T1000 (cell line): ENCODE results near the gene ZNF747.
A peak's percentile ranks its signal among the peaks of the same experiment; 100 is the strongest.

Source experiments
- DNase-seq: peaks from one replicate; lab custom pipeline; 2025; ENCODE audit warnings: mixed read lengths; lab: John Stamatoyannopoulos, UW

ZNF747 gene

DNA sequence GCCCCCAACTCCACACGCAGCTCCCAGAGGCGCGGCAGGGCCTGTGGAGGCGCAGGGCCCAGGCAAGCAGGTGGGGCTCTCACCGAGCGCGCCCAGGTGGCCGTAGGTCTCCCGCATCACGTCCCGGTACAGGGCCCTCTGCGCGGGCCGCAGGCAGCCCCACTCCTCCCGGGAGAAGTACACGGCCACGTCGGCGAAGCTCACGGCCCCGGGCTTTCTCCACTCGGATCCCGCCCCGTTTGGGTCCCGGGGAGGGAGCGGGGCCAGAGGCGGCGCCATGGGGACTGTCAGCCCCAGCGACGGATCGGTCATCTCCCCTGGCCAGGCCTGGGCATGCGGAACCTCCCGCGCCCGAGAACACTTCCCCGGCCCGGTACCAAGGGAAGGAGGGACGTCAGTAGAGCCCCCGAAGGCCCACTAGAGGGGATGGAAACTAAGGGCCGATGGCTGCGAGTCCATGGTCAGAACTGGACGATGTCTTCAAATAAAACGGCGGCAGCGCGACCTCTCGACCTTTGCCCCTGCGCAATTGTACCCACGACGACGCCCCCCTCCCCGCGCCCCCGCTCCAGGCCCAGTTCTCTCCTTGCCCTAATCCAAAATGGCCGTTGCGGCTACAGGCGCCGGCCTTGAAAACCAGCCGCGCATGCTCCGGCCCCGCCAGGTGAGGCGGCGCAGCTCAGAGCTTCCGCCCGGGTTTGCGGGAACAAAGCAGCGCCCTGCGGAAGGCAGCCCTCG is at the start of gene ZNF747:
TSS of gene ZNF747 (minus strand) at position 491 of the 738 bp plus-strand sequence. CDS start at position 312, 179 bp downstream.
- DNase-seq = peak; percentile 64

DNA sequence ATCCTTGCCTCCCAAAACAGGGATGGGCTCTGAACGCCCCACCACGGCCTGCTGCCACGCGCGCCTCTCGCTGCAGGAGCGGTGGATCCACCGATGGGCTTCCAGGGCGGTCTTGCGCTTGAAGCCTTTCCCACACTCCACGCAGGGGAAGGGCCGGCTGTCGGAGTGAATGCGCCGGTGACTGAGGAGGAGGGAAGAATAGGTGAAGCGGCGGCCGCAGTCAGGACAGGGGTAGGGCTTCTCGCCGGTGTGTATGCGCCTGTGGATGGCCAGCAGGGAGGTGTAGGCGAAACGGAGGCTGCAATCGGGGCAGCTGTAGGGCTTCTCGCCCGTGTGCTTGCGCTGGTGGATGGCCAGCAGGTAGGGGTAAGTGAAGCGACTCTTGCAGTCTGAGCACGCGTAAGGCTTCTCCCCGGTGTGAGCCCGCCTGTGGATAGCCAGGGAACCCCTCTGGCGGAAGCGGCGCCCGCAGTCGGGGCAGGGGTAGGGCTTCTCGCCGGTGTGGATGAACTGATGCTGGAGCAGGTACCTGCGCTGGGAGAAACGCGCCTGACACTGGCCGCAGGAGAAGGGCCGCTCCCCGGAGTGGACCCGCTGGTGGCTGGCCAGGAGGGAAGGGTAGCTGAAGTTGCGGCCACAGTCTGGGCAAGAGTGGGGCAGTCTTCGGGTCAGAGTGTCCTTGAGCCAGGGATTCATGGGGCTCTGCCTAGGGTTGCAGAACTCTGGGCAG is 48.1 kb upstream of the ZNF747 start:
- DNase-seq = no peak

DNA sequence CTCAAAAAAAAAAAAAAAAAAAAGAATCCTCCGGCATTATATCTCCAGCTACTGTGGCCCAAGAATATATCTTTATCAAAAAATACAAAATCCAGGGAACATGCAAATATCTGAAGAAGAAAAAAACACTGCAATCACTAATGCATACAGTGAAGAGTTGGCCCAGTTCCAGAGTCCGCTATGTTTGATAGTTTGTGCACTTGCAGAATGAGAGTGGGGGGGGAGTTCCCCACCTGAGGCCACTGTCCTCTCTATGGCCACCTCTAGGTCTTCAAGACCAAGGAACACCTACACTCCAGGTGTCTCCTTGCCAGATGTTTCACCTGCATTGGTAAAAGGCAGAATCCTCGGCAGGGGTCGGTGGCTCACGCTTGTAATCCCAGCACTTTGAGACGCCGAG is 46.8 kb upstream of the ZNF747 start:
- no peak for DNase-seq

DNA sequence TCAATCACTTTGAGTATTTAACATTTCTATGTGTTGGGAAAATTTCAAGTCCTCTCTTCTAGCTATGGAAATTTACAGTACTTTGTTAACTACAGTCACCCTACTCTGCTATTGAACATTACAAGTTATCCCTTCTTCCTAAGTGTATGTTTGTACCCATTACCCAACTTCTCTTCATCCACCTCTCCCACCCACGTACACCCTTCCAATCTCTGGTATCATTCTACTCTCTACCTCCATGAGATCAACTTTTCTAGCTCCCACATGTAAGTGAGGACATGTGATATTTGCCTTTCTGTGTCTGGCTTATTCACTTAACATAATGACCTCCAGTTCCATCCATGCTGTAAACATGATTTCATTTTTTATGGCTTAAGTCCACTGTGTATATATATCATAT is 40.0 kb upstream of the ZNF747 start:
- no peak for DNase-seq

DNA sequence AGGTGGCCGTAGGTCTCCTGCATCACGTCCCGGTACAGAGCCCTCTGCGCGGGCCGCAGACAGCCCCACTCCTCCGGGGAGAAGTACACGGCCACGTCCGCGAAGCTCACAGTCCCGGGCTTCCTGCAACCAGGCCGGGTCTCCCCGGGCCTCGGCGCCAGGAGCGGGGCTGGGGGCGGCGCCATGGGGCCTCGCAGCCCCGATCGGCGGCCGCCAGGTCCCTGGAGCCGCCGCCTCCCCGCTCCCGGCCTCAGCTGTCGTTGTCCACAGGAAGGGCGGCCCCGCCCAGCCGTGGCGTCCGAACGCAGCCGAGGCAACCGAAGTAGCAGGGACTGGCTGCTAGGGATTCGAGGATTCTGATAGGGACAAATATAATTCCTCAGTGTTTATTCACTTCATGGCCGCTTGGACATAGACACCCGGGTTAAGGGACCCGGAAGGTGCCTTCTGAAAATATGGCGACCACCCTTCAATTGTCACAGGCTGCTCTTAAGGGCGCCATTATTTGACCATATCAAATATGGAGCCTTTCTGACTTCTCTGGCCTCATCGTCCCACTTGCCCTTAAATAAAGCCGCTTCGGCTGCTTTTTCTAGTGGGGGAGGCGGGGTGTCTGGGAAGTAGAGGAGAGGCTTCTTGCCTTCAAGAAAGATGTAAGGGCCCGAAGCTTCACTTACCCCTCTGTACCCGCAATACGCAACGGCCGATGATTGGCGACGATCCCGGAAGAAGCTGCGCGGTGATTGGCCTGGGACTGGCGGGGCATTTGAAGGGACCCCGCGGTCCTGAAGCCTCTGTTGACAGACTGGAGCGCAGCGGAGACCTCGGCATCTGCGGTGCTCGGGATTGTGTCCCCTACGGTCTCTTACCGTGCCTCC is 37.0 kb upstream of the ZNF747 start, which contains the start of gene ZNF688:
TSS of gene ZNF688 (minus strand) at position 270 of the 878 bp plus-strand sequence. CDS start at position 185, 85 bp downstream.
- peak; percentile 82 for DNase-seq

DNA sequence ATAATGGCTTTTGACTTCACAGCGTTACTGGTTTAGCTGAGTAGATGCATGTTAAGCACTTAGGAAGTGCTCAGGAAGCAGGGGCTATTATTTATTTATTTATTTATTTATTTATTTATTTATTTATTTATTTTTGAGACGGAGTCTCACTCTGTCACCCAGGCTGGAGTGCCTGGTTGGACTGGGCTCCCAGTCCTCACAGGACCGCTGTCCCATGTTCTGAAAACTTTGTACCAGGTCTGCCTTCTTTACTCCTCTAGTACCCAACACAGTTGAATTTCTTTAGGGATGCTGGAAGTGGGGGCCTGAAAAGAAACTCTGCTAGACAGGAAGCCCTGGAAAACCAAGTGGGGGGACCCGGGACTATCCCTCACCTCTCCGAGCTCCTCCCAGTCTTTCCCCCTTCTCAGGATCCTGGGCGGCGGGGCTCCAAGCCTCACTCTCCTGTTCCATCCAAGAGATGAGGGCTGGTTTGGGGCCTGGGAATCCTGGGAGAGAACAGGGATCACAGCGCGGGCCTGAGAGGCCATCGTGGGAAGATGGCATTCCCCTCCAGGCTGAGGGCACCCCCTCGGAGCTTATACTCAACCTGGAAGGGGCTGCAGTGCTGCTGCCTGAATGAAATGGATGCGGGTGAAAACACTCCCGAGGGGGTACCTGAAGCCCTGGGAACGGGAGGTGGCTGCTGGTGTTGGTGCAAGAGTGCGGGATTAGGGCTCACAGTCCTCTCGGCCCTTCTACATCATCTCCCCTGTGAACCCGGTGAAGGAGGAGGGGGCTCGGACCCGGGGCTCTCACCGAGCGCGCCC is 36.2 kb upstream of the ZNF747 start:
- DNase-seq = no peak

DNA sequence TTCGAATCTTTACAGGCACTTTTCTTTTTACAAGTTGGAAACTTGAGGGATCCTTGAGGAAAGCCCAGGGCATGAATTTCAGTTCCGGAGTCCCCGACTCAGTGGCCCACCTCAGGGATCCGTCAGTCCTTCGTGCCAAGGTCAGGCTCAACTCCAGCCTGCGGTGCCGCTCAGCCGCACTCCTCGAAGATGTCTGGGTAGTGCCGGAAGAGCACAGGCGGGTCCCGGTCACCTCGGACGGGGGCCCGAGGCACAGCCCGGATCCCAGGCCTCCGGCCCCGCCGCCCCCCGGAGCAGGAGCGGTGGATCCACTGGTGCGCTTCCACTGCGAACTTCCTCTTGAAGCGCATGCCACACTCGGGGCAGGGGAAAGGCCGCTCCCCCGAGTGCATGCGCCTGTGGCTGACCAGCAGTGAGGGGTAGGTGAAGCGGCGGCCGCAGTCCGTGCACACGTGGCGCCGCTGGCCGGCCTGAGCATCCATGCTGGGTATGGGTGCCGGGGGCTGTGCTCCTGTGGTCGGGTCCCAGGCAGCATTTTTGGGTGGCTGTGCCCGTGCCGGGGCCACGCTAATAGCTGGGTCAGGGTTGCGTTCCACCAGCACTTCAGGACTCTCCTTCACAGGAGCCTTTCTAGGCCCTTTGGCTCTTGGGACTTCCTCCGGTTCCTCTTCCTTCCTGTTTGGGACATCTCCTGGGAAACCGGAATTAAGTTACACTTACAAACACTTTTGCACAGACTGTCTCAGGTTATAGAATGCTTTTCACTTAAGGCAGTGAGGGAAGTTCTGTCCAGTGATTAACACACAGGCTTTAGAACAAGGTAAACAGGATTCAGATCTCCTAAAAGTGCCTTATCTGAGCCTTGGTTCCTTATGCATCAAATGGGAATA is 35.3 kb upstream of the ZNF747 start:
- no peak for DNase-seq

DNA sequence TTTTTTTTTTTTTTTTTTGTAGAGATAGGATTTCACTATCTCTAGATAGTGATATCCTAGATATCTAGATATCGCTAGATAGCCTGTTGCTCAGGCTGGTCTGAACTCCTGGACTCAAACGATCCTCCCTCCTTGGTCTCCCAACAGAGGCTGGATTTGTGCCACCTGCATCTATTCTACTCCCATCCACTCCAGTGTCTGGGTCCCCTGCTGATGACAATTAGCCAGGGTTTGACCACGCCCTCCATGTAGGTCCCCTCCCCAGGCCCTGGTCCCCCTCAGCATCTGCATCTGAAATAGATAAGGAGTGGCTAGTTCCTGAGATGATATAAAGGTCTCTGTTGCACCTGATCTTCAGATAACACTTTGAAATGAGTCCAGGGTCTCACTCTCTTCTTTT is 34.6 kb upstream of the ZNF747 start:
- DNase-seq = no peak

DNA sequence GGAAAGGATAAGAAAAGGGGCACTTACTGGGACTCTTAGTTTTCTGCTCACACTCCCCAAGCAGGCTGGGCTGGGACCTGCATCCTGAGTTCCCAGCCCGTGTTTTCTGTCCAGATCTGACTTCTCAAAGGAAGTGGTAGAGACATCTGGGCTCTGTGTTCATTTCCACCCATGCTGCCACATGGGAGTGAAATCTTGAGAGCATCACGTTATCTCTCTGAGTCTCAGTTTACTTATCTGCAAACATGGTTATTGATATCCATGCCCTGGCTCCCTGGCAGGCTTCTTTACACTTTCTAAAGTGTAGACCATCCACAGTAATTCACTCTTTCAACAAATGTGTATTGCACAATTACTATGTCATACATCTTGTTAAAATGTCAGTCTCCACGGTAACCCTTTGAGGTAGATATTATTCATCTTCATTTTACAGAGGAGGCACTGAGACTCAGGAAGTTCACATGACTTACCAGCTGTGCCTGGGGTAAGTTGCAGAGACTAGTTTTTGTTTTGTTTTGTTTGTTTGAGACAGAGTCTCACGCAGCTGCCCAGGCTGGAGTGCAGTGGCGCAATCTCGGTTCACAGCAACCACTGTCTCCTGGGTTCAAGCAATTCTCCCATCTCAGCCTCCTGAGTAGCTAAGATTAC is 33.5 kb upstream of the ZNF747 start:
- no peak for DNase-seq

DNA sequence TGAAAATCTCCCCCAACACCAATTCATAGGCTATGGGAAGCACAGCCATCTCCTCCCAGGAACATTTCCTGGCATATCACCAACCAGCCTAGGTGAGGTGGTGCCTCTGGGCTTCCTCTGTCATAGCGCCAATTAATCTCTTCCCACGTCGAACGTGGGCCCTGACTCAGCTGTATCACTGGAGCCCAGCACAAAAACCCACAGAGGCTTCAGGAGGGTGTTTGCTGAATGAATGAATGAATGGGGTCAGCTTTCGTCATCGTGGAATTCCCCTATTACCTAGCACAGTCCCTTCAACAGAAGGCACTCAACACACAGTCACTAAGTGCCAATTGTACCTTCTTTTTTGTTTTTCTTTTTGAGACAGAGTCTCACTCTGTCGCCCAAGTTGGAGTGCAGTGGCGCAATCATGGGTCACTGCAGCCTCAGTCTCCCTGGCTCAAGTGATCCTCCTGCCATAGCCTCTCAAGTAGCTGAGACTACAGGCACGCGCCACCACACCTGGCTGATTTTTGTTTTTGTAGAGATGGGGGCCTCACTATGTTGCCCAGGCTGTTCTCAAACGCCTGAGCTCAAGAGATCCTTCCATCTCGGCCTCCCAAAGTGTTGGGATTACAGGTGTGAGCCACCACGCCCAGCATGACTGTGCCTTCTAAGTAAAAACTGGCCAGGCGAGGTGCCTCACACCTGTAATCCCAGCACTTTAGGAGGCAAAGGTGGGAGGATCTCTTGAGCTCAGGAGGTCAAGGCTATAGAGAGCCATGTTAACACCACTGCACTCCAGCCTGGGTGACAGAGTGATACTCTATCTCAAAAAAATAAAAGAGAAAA is 32.7 kb upstream of the ZNF747 start:
- no peak for DNase-seq

DNA sequence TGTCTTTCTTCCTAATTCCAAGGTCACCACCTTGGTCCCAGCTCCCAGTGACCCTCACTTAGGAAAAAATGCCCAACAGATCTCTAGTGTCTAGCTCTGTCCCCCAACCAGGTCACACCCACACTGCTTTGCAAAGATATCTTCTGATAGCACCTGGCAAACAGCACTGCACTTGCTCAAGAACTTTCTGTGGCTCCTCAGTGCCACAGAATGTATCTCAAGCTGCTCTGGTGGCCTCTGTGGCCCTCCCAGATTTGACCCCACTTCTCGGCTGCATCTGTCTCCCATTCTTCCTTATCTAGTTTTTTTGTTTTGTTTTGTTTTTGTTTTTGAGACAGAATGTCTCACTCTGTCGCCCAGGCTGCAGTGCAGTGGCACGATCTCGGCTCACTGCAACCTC is 31.9 kb upstream of the ZNF747 start:
- DNase-seq = no peak

DNA sequence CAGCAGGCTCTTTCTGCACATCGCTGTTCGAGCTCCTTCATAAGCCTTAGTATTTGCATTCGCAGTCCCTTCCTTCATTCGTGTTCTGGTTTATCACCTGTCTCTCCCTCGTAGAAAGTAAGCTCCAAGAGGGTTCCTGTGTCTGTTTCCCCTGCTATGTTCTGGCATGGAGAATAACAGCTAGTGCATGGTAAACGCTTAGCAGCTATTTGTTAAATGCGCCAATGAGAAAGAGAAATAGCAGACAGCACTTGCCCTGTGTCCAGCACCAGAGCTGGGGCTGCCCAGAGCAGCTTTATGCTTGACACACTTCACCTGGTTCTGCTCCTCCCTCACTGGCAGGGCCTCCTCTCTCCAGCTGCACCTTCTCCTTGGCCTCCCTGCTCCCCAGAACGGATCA is 31.3 kb upstream of the ZNF747 start:
- no peak for DNase-seq

DNA sequence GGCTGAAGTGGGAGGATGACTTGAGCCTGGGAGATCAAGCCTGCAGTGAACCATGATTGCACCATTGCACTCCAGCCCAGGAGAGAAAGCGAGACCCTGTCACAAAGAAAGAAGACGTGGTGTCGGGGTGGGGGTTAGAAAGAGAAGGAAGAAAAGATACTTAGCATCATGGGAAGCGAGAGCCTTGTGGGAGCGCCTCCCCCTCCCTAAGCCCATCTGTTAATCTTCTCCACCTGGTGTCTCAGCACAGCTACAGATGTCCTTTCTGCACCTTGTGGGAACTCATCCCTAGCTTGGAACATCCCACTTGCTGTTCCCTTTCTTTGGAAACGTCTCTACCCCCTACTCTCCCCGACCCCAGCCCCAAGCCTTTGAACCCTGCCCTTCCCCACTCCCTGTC is 30.9 kb upstream of the ZNF747 start:
- DNase-seq = no peak

DNA sequence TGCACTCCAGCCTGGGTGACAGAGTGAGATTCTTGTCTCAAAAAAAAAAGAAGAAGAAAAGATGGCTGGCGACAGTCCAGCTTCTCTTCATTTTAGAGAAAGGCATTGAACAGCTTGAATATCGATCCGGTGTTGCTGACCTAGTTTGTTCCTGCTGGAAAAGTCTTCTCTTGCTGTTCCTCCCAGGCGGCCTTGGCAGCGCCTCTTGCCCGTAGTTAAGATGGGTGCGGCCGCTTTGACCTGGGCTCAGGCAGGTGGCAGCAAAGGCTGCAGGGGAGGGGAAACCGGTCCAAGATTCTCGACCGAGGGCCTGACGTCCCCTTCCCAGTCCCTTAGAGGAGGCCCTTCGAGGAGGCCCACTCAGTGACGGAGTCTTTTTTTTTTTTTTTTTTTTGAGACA is 27.4 kb upstream of the ZNF747 start:
- DNase-seq = no peak

DNA sequence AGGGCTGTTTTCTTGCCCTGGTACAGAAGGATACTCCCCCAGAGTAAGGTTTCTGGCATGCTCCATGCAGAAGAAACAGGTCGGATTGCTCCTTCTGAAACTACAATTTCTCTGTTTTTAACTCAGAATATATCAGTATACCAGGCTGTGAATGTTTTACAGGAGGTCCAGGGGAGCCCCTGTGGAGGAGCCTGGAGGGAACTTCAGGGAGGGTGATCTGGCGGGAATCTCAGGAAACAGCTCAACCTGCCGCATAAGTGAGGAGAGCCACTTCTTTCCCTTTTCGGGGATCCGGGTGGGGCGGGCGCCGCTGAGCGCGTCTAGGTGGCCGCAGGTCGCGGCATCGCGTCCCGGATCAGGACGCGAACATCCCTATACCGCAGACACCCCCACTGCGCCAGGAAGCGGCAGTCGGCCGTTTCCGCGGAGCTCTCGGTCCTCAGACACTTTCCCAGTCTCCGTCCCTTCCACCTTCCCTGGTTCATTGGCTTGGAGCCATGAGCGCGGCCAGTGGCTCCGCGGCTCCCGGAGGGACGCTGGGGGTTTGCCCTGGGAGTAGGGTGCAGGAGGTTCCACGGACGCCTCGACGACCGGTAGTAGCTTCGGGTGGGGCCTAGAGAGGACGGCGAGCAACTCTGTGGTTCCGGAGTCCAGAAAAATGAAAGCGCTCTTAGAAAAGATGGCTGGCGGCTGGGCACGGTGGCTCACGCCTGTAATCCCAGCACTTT is 26.6 kb upstream of the ZNF747 start:
- no peak for DNase-seq

DNA sequence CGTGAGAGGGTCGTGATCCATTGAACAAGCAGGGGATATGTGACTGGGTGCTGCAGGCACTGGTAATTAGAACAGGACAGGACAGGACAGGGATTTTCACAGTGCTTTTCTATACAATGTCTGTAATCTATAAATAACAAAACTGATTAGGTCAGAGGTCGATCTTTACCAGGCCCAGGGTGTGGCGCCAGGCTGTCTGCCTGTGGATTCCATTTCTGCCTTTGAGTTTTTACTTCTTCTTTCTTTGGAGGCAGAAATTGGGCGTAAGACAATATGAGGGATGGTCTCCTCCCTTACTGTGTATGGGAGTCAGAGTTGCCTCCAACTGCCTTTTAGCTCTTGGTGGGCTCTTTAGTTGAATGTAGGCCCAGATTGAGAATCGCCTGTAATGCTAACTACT is 25.0 kb upstream of the ZNF747 start:
- no peak for DNase-seq

DNA sequence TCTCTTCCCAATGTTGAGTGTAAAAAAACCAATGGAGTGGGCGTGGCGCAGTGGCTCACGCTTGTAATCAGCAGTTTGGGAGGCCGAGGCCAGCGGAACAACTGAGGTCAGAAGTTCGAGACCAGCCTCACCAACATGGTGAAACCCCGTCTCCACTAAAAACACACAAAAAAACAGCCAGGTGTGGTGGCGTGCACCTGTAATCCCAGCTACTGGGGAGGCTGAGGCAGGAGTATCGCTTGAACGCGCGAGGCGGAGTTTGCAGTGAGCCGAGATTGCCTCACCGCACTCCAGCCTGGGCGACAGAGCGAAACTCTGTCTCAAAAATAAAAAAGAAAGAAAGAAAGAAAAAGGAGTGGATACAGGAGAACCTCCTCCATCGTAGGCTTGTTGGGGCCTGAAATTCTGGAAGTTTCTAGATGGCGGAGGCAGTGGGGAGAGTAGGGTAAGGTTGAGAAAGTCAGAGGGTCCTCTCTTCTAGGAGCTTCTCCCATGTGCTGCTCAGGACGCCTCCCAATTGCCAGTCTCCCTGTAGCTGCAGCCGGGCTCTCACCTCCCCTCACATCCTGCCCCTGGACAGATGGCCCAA is 24.2 kb upstream of the ZNF747 start:
- DNase-seq = no peak
